Stimulated activated CD4-positive, alpha-beta T cell treated with anti-CD3 and anti-CD28 coated beads, Interleukin-1b, Interleukin-23, amount 100 ng/mL, for 1 hour (primary cell): ENCODE measurements around the gene TMEM53.

Experiments
- DNase-seq, 2 donors: peaks; one replicate each; pipeline ENCODE4 v3.0.0-alpha.2; 2020; ENCODE audit warnings: low read depth in 2 of 2

TMEM53 gene

GRCh38 chr1:44603718-44604117 lies 70.6 kb downstream of the TMEM53 start:
- DNase-seq, result no peak
